Measurements from ENCODE around the gene GBA3.

DNA sequence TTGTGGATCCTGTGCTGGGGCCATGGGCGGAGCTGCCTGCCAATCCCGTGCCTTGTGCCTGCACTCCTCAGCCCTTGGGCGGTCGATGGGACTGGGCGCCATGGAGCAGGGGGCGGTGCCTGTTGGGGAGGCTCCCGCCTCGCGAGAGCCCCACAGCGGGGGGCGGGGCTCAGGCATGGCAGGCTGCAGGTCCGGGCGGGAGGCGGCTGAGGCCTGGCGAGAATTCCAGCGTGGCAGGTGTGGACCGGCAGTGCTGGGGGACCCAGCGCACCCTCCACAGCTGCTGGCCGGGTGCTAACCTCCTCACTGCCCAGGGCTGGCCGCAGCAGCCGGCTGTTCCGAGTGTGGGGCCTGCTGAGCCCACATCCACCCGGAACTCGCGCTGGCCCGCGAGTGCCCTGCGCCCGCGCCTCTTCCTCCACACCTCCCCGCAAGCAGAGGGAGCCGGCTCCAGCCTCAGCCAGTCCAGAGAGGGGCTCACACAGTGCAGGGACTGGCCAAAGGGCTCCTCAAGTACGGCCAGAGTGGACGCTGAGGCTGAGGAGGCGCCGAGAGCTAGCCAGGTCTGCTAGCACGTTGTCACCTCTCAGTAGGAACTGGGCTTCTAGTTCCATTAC is 85.9 kb downstream of the GBA3 start:
- TF ChIP-seq, protein P1, sequence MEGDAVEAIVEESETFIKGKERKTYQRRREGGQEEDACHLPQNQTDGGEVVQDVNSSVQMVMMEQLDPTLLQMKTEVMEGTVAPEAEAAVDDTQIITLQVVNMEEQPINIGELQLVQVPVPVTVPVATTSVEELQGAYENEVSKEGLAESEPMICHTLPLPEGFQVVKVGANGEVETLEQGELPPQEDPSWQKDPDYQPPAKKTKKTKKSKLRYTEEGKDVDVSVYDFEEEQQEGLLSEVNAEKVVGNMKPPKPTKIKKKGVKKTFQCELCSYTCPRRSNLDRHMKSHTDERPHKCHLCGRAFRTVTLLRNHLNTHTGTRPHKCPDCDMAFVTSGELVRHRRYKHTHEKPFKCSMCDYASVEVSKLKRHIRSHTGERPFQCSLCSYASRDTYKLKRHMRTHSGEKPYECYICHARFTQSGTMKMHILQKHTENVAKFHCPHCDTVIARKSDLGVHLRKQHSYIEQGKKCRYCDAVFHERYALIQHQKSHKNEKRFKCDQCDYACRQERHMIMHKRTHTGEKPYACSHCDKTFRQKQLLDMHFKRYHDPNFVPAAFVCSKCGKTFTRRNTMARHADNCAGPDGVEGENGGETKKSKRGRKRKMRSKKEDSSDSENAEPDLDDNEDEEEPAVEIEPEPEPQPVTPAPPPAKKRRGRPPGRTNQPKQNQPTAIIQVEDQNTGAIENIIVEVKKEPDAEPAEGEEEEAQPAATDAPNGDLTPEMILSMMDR (IDR thresholded peaks at IDR 0.05) = no peak
- no peak for TF ChIP-seq POLR2A (IDR thresholded peaks at IDR 0.05)

All from body of pancreas (tissue), 4 donors.